Trophoblast cell (in vitro differentiated cells and primary cell): ENCODE data around the gene TSPO.

ENCODE experiments used
- DNase-seq, 2 donors: peaks; one replicate each; pipeline ENCODE4 v3.0.0-alpha.2; 2016
- H2AFZ ChIP-seq: 2 replicates; pipeline ENCODE4 v1.6.1; 2013; ENCODE audit warnings: low read length, moderate library complexity, mild to moderate bottlenecking; ENCODE audit not compliant: insufficient read depth, poor library complexity
- H2AK5ac ChIP-seq: 2 replicates; pipeline ENCODE4 v1.6.1; 2013; ENCODE audit warnings: mild to moderate bottlenecking, low read length
- H2BK120ac ChIP-seq: 2 replicates; pipeline ENCODE4 v1.6.1; 2013; ENCODE audit warnings: low read length, mild to moderate bottlenecking, moderate library complexity; ENCODE audit not compliant: insufficient read depth, poor library complexity
- H2BK12ac ChIP-seq: 2 replicates; pipeline ENCODE4 v1.6.1; 2013; ENCODE audit warnings: mild to moderate bottlenecking, low read length, moderate library complexity
- H2BK5ac ChIP-seq: 2 replicates; pipeline ENCODE4 v1.6.1; 2013; ENCODE audit warnings: low read length, low read depth, moderate library complexity, mild to moderate bottlenecking; ENCODE audit not compliant: poor library complexity
- H3K14ac ChIP-seq: 2 replicates; pipeline ENCODE4 v1.6.1; 2013; ENCODE audit warnings: mild to moderate bottlenecking, low read length
- H3K18ac ChIP-seq: 2 replicates; pipeline ENCODE4 v1.6.1; 2013; ENCODE audit warnings: mild to moderate bottlenecking, low read length
- H3K23ac ChIP-seq: 2 replicates; pipeline ENCODE4 v1.6.1; 2013; ENCODE audit warnings: low read length
- H3K27ac ChIP-seq: 2 replicates; pipeline ENCODE4 v1.5.1; 2013; ENCODE audit warnings: low read depth, mild to moderate bottlenecking, inconsistent platforms, low read length, moderate library complexity
- H3K27me3 ChIP-seq: 2 replicates; pipeline ENCODE4 v1.6.1; 2013; ENCODE audit warnings: inconsistent platforms, mild to moderate bottlenecking, low read length, moderate library complexity; ENCODE audit not compliant: insufficient read depth
- H3K36me3 ChIP-seq, 2 experiments: 1 replicate in 1 of 2; 2 replicates in 1 of 2; pipeline ENCODE4 v1.6.1; 2013; ENCODE audit warnings: low read length in 2 of 2, mild to moderate bottlenecking in 2 of 2, moderate library complexity in 1 of 2; ENCODE audit not compliant: insufficient read depth in 2 of 2, control insufficient read depth in 1 of 2
- H3K4ac ChIP-seq: 2 replicates; pipeline ENCODE4 v1.6.1; 2013; ENCODE audit warnings: low read depth, mild to moderate bottlenecking, low read length, moderate library complexity
- H3K4me1 ChIP-seq, 2 experiments: 1 replicate in 1 of 2; 2 replicates in 1 of 2; pipeline ENCODE4 v1.6.1; 2013; ENCODE audit warnings: low read length in 2 of 2, mild to moderate bottlenecking in 2 of 2, moderate library complexity in 1 of 2; ENCODE audit not compliant: insufficient read depth in 2 of 2, control insufficient read depth in 1 of 2
- H3K4me2 ChIP-seq: 2 replicates; pipeline ENCODE4 v1.6.1; 2013; ENCODE audit warnings: inconsistent platforms, mild to moderate bottlenecking, low read length, moderate library complexity
- H3K4me3 ChIP-seq: 2 replicates; pipeline ENCODE4 v1.5.1; 2013; ENCODE audit warnings: mild to moderate bottlenecking, low read depth, low read length, inconsistent platforms
- H3K79me1 ChIP-seq: one replicate; pipeline ENCODE4 v1.6.1; 2013; ENCODE audit warnings: low read length
- H3K79me2 ChIP-seq: 2 replicates; pipeline ENCODE4 v1.6.1; 2013; ENCODE audit warnings: low read length, mild to moderate bottlenecking; ENCODE audit not compliant: control insufficient read depth, insufficient read depth, poor library complexity
- H3K9ac ChIP-seq: 2 replicates; pipeline ENCODE4 v1.6.1; 2013; ENCODE audit warnings: mild to moderate bottlenecking, low read length
- H3K9me3 ChIP-seq: 2 replicates; pipeline ENCODE4 v1.6.1; 2013; ENCODE audit warnings: low read depth, mild to moderate bottlenecking, control low read depth, inconsistent platforms, low read length; ENCODE audit not compliant: insufficient read depth
- H4K12ac ChIP-seq: 2 replicates; pipeline ENCODE4 v1.6.1; 2013; ENCODE audit warnings: low read depth, mild to moderate bottlenecking, low read length, moderate library complexity
- H4K8ac ChIP-seq: 2 replicates; pipeline ENCODE4 v1.6.1; 2013; ENCODE audit warnings: low read depth, mild to moderate bottlenecking, low read length, moderate library complexity
- H4K91ac ChIP-seq: one replicate; pipeline ENCODE4 v1.6.1; 2013; ENCODE audit warnings: low read depth, mild to moderate bottlenecking, low read length, moderate library complexity
- WGBS: extraction: QIAGEN DNeasy Blood & Tissue Kit; methylation state at CpG from one replicate; pipeline ENCODE4 v1.1.7; 2013; ENCODE audit warnings: missing lambda C conversion rate; ENCODE audit not compliant: insufficient read length, insufficient coverage; ENCODE audit errors: extremely low coverage; 5-methylcytosine and 5-hydroxymethylcytosine counted together

Gene TSPO

DNA sequence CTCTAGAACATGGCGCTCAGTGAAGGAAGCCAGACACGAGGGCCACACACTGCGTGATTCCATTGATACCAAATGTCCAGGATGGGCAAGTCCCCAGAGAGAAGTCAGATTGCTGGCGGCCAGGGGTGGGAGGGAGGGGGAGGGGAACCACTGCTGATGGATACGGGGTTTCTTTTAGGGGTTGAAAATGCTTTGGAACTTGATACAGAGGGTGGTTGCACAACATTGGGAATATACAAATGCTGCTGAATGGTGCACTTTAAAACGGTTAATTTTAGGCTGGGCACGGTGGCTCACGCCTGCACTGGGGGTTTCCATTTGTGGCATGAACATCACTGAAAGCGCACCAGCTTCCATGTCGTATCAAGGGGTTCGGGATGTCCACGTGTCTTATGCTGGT lies 5.1 kb downstream of the TSPO start:
- H3K79me1 ChIP-seq = no peaks in the 10 kb centered on the region
- no peak overlapping the region for H2BK5ac ChIP-seq
- no peaks in the 10 kb centered on the region for H3K79me2 ChIP-seq
- H3K27me3 ChIP-seq = no peaks in the 10 kb centered on the region
- no peak overlapping the region for H3K4me2 ChIP-seq
- no peak overlapping the region for H3K18ac ChIP-seq
- H4K91ac ChIP-seq = no peak overlapping the region
- no peak overlapping the region for H4K12ac ChIP-seq
- no peak overlapping the region for H4K8ac ChIP-seq
- no peak overlapping the region for H3K27ac ChIP-seq
- no peak overlapping the region for H3K23ac ChIP-seq
- peaks cover 12 to 14% of the 10 kb centered on the region in 2 experiments for H3K4me1 ChIP-seq
- H3K14ac ChIP-seq = no peak overlapping the region
- no peak overlapping the region for H3K9ac ChIP-seq
- no peak overlapping the region for H2AK5ac ChIP-seq
- no peaks in the 10 kb centered on the region for H3K9me3 ChIP-seq
- H3K4me3 ChIP-seq = no peak overlapping the region
- no peak for DNase-seq
- H3K4ac ChIP-seq = no peak overlapping the region
- WGBS = no CpG with 5 or more reads among the region's 12 CpGs
- no peak overlapping the region for H2BK12ac ChIP-seq
- no peak overlapping the region for H2AFZ ChIP-seq
- H3K36me3 ChIP-seq = no peaks in the 10 kb centered on the region
- no peak overlapping the region for H2BK120ac ChIP-seq

DNA sequence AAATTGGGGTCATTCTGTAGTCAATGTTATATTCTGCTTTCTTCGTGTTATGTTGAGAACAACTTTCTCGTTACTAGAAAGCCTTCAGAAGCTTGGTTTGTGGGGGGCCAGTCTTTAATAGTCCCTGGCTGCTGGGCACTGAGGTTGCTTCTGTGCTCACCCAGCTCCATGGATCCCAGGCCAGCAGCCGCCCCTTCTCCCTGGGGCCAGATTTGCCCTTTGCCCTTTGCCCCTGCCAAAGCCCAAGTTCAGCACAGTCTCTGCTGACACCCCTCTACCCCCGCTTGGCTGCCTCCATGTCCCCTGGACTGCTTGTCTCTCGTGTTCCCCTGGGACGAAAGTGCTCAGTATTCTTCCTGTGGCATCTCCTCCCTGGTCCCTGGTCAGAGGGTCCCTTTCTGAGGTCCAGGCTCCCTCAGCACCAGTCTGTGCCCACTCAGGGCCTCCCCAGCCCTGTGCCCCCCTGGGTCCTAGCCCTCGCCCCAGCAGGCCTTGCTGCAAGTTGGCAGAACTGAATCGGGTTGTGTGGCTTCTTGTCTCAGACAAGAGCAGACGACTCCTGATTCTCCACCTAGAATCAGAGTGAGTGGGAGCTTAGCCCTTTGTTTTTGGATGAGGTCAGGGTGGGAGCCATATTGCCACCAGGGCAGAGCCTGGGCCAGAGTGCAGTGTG lies 6.7 kb downstream of the TSPO start:
- Histone ChIP-seq H3K18ac (no peak overlapping the region), H2AK5ac (no peak overlapping the region), H3K79me1 (no peaks in the 10 kb centered on the region), H2AFZ (no peak overlapping the region), H3K4ac (no peak overlapping the region), H3K9ac (no peak overlapping the region), H3K23ac (no peak overlapping the region), H3K36me3 (no peaks in the 10 kb centered on the region), H4K91ac (no peak overlapping the region), H3K4me3 (no peak overlapping the region), H2BK12ac (no peak overlapping the region), H3K14ac (no peak overlapping the region), H3K79me2 (no peaks in the 10 kb centered on the region), H2BK5ac (no peak overlapping the region), H4K8ac (no peak overlapping the region), H3K4me2 (no peak overlapping the region), H4K12ac (no peak overlapping the region), H3K27me3 (no peaks in the 10 kb centered on the region), H2BK120ac (no peak overlapping the region), H3K4me1 (no peaks in the 10 kb centered on the region), H3K27ac (no peak overlapping the region), H3K9me3 (peaks cover 1% of the 10 kb centered on the region)
- no peak for DNase-seq
- no CpG with 5 or more reads among the region's 9 CpGs for WGBS

DNA sequence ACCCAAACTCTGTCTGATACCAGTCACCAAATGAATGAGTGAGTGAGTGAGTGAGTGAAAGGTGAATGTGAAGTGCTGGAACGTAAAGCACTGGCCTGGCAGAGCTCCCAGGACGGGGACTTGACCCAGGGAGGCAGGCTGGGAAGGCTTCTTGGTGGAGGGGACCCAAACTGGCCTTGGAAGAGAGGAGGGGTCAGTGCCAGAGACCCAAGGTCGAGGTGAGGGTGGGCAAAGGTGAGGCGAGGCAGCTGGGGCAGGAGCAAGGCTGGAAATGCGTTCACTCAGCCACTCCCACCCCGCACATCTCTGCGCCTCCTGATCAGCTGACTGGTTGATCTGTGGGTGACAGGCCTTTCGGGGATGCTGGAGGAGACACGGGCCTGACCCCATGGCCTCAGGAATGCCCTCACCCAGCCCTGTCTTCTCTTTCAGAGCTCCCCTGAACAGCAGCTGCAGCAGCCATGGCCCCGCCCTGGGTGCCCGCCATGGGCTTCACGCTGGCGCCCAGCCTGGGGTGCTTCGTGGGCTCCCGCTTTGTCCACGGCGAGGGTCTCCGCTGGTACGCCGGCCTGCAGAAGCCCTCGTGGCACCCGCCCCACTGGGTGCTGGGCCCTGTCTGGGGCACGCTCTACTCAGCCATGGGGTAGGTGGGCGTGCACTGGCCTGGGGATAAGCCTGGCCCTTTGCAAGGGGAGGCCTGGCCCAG lies 7.6 kb downstream of the TSPO start:
- Histone ChIP-seq H2AK5ac (no peak overlapping the region), H3K23ac (no peak overlapping the region), H3K4me2 (no peak overlapping the region), H3K18ac (no peak overlapping the region), H4K91ac (no peak overlapping the region), H3K4ac (no peak overlapping the region), H3K27ac (no peak overlapping the region), H3K27me3 (no peaks in the 10 kb centered on the region), H3K36me3 (no peaks in the 10 kb centered on the region), H2AFZ (no peak overlapping the region), H2BK5ac (no peak overlapping the region), H3K79me1 (no peaks in the 10 kb centered on the region), H2BK120ac (no peak overlapping the region), H3K79me2 (no peaks in the 10 kb centered on the region), H4K12ac (no peak overlapping the region), H3K14ac (no peak overlapping the region), H2BK12ac (no peak overlapping the region), H3K9ac (no peak overlapping the region), H3K4me3 (no peak overlapping the region), H3K4me1 (no peaks in the 10 kb centered on the region), H4K8ac (no peak overlapping the region), H3K9me3 (peaks cover 1% of the 10 kb centered on the region)
- WGBS = no CpG with 5 or more reads among the region's 24 CpGs
- no peak for DNase-seq

DNA sequence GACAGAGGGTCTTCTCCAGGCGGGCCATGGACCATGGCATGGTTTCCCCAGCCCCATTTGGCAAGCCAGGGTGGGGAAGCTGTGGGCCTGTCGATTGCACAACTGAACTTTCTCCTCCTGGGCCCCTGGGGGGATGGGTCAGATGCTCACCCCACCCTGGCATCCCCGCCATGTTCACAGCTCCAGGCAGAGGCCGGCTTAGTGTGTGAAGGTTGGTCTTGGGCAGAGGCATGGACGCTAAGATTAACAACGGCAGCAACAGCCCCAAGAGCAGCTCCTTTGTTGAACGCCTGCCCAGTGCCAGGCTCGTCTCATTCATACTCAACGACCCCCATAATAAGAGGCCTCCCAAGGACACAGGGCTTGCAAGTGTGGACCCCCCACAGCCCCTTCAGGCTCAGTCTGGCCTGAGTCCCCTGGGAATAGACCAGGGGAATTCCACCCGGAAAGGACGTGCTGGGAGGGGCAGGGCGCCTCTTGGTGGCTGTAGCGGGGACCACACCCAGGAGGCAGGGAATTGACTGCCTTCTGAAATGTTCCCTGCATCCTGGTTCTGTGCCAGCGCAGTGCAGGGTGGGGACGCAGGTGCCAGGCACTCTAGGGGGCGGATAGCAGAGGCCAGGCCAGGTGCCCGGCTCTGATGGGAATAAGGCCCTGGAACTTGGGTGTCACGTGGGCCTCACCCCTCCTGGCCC lies 8.3 kb downstream of the TSPO start:
- H3K79me1 ChIP-seq = no peaks in the 10 kb centered on the region
- no CpG with 5 or more reads among the region's 18 CpGs for WGBS
- no peaks in the 10 kb centered on the region for H3K79me2 ChIP-seq
- H3K4me3 ChIP-seq = no peak overlapping the region
- H2AFZ ChIP-seq = no peak overlapping the region
- no peaks in the 10 kb centered on the region for H3K4me1 ChIP-seq
- no peak overlapping the region for H3K27ac ChIP-seq
- H3K36me3 ChIP-seq = no peaks in the 10 kb centered on the region
- no peak overlapping the region for H3K4me2 ChIP-seq
- H2BK12ac ChIP-seq = no peak overlapping the region
- peaks cover 1% of the 10 kb centered on the region for H3K9me3 ChIP-seq
- no peak overlapping the region for H4K8ac ChIP-seq
- DNase-seq = no peak
- no peak overlapping the region for H2AK5ac ChIP-seq
- no peak overlapping the region for H4K12ac ChIP-seq
- no peak overlapping the region for H4K91ac ChIP-seq
- no peak overlapping the region for H3K23ac ChIP-seq
- H3K14ac ChIP-seq = no peak overlapping the region
- H2BK120ac ChIP-seq = no peak overlapping the region
- no peak overlapping the region for H3K18ac ChIP-seq
- H3K4ac ChIP-seq = no peak overlapping the region
- no peaks in the 10 kb centered on the region for H3K27me3 ChIP-seq
- no peak overlapping the region for H3K9ac ChIP-seq
- no peak overlapping the region for H2BK5ac ChIP-seq
